Heart left ventricle (tissue), 16 donors: ENCODE results near the gene KPNA6. TPM values are rescaled to one million over a fixed set of nuclear protein-coding genes. Genes with fewer than 3 reads are reported as not detected.

ENCODE experiments used
- ATAC-seq, 4 donors: fragments of 200-7000 bp; cut with Tn5 transposase; one replicate each; pipeline ENCODE4 v1.9.1; 2020 to 2022; ENCODE audit warnings: moderate library complexity in 4 of 4, mild to moderate bottlenecking in 3 of 4, moderate number of reproducible peaks in 1 of 4
- DNase-seq, 5 donors: peaks; one replicate each; pipeline ENCODE4 v3.0.0-alpha.2; 2020
- H3K27ac ChIP-seq, 12 donors: fragments of 200-600 bp; sonication (generic) in 4 of 12; one replicate each; pipeline versions ENCODE4 v1.5.0 to v1.8.0; 2016 to 2022; ENCODE audit warnings: mild to moderate bottlenecking in 2 of 12
- H3K27me3 ChIP-seq, 9 donors: fragments of 200-600 bp; sonication (generic) in 2 of 9; one replicate each; pipeline versions ENCODE4 v1.5.1 to v1.8.0; 2016 to 2022; ENCODE audit warnings: mild to moderate bottlenecking in 3 of 9
- H3K36me3 ChIP-seq, 9 donors: fragments of 200-600 bp; sonication (generic) in 2 of 9; one replicate each; pipeline versions ENCODE4 v1.5.0 to v1.8.0; 2018 to 2022; ENCODE audit warnings: mild to moderate bottlenecking in 2 of 9
- H3K4me1 ChIP-seq, 12 donors: fragments of 200-600 bp; sonication (generic) in 4 of 12; one replicate each; pipeline versions ENCODE4 v1.5.0 to v1.8.0; 2016 to 2022; ENCODE audit warnings: mild to moderate bottlenecking in 3 of 12
- H3K4me3 ChIP-seq, 12 donors: fragments of 200-600 bp; sonication (generic) in 4 of 12; one replicate each; pipeline versions ENCODE4 v1.5.0 to v1.8.0; 2017 to 2022; ENCODE audit warnings: mild to moderate bottlenecking in 9 of 12, moderate library complexity in 4 of 12
- H3K9me3 ChIP-seq, 12 donors: fragments of 200-600 bp; sonication (generic) in 4 of 12; one replicate each; pipeline versions ENCODE4 v1.5.0 to v1.8.0; 2016 to 2022; ENCODE audit warnings: mild to moderate bottlenecking in 1 of 12
- CTCF ChIP-seq, 12 donors: fragments of 200-600 bp; sonication (generic) in 4 of 12; IDR thresholded peaks; one replicate each; pipeline versions ENCODE4 v1.5.0 to v1.8.0; 2018 to 2022; ENCODE audit warnings: antibody characterized with exemption in 12 of 12, mild to moderate bottlenecking in 5 of 12
- POLR2A ChIP-seq, 2 donors: fragments of 450-650 bp; IDR thresholded peaks; one replicate each; pipeline ENCODE4 v1.6.1; 2017; ENCODE audit warnings: antibody characterized with exemption in 2 of 2, mild to moderate bottlenecking in 2 of 2, moderate library complexity in 2 of 2
- WGBS, 4 donors: extraction: QIAGEN DNeasy Blood & Tissue Kit in 2 of 4; methylation state at CpG; one replicate each; pipeline versions ENCODE4 v1.1.5 to v1.1.7; 2013 to 2018; 5-methylcytosine and 5-hydroxymethylcytosine counted together
- intact Hi-C, 10 donors: fragments of 100-400 bp; cut with DNase I; formaldehyde crosslinking; loops; one replicate each; pipeline versions ENCODE4 v1.11.1 to v1.14.2; 2022
- microRNA-seq, 4 donors: library from miRNA; unstranded; fragments of <30 nt; microRNA quantifications; one replicate each; pipeline versions ENCODE4 to v1.2.0, GENCODE V29; 2017 to 2020
- polyA plus RNA-seq, 2 donors: library from polyadenylated mRNA; stranded (reverse); fragments of 200-250 nt; gene quantifications; one replicate each; pipeline ENCODE4 v1.2.3, GENCODE V29; 2013
- total RNA-seq, 9 donors: library from RNA; depleted of rRNA in 2 of 9; stranded (reverse); fragments of >200 nt in 2 of 9; fragmentation: NEBNext Ultra II Directional in 3 of 9; extraction: Animal tissue kit (Norgen Biotek cat#: 25700) in 3 of 9; gene quantifications; one replicate each; pipeline versions ENCODE4 v1.1.0 to v1.2.4, GENCODE V29; 2016 to 2023
- donor health status: ischemic (EF 13 %, LVEDD 7.1; RV severe dilation, severe dysfunction).
- donor health status: healthy with polysubstance abuse.
- donor health status: DM: no; HTN: yes; CAD: no.
- donor health status: DM: no; HTN: no; CAD: no.
- donor health status: ischemic (EF 25% LVEDD 6.9; RV normal size, moderate dysfunction).
- donor health status: ischemic (EF 25% LVEDD 5.7; RV mildly dilated, moderate dysfunction).
- donor health status: healthy.
- donor health status: DM: yes; HTN: yes; CAD: no.
- donor health status: ischemic (EF 35%, LVEDD 5.7; RV mildly dilated, moderate dysfunction).
- donor health status: nonischemic (EF 11% LVEDD 7.7; RV severe dilation, severe dysfunction).
- donor health status: DM: yes; HTN: yes; CAD: no.
- donor health status: PGD.
- donor health status: ischemic (EF 29% LVEDD 5.4; RV normal size, mild dysfunction).
- donor health status: nonischemic (EF 23%, LVEDD 6.1; RV moderate dilation, normal function).

The KPNA6 gene
- total and polyA plus RNA-seq, 11 donors: 10.2 to 99.2 (median 75.2) TPM

GRCh38 chr1:32223683-32224082 lies 115.8 kb downstream of the KPNA6 start:
- H3K4me3 ChIP-seq: peak overlapping the region in 7 of 12 donors; percentile 74 to 95 (median 85)
- H3K27me3 ChIP-seq: no peaks in the 10 kb centered on the region
- peaks cover 0 to 73% (median 55%) of the 10 kb centered on the region in 9 donors for H3K36me3 ChIP-seq
- H3K27ac ChIP-seq: peak overlapping the region in 9 of 12 donors; percentile 9 to 97 (median 85)
- TF ChIP-seq POLR2A (IDR thresholded peaks at IDR 0.05) (no peak), CTCF (IDR thresholded peaks at IDR 0.05) (peak in 4 of 12 donors; percentile 9 to 26 (median 18))
- peaks cover 13 to 29% (median 25%) of the 10 kb centered on the region in 12 donors for H3K4me1 ChIP-seq
- ATAC-seq (peak in 1 of 4 donors; percentile 57), DNase-seq (no peak)
- intact Hi-C loops: loop anchor here in 5 of 10 donors (5.0 to 10.0 kb wide), 4 partner anchors 69 to 171 kb away; partner anchors contain the start of genes BSDC1 (in 2 of the 5), HDAC1 (in 1 of the 5) and MARCKSL1 (in 1 of the 5)
- no peaks in the 10 kb centered on the region for H3K9me3 ChIP-seq
- WGBS, 4 donors: 31 to 59% (median 43%) methylated on average over 3 of the region's 3 CpGs

DNA sequence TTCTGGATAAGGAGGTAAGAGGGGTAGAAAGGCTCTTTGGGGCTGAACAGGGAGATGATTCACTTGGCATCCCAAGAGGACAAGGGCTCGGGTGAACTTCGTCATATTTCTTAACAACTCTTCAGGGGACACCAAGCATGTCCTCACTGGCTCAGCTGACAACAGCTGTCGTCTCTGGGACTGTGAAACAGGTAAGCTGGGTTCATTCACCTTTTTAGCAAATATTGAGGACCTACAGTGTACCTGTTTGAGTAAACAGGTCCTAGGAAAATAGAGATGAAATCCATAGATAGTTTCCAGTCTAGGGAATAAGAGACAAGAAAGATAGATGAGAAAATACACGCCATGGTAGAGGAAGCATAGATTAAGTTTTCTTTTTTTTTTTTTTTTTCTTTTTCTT lies 116.4 kb downstream of the KPNA6 start:
- no peak for TF ChIP-seq CTCF (IDR thresholded peaks at IDR 0.05)
- no peak for TF ChIP-seq POLR2A (IDR thresholded peaks at IDR 0.05)
- peaks cover 13 to 29% (median 25%) of the 10 kb centered on the region in 12 donors for H3K4me1 ChIP-seq
- H3K9me3 ChIP-seq: no peaks in the 10 kb centered on the region
- H3K27ac ChIP-seq: peak overlapping the region in 4 of 12 donors; percentile 9 to 97 (median 89)
- 89 to 91% (median 90%) methylated on average over 4 of the region's 4 CpGs for WGBS, 4 donors
- ATAC-seq: no peak
- intact Hi-C loops: loop anchor here in 5 of 10 donors (5.0 to 10.0 kb wide), 4 partner anchors 68 to 171 kb away; partner anchors contain the start of genes BSDC1 (in 2 of the 5), HDAC1 (in 1 of the 5) and MARCKSL1 (in 1 of the 5)
- no peaks in the 10 kb centered on the region for H3K27me3 ChIP-seq
- H3K4me3 ChIP-seq: peak overlapping the region in 1 of 12 donors; percentile 85
- H3K36me3 ChIP-seq: peaks cover 0 to 73% (median 61%) of the 10 kb centered on the region in 9 donors
- no peak for DNase-seq

Small RNA genes within 50 kb of the gene (microRNA-seq; reads per million reads assigned to microRNA genes)
- gene MIR5585: 0 to 0.77 (median 0) reads per million in 4 donors

Other genes starting within 250 kb of the KPNA6 start
- gene PTP4A2, start 169.7 kb upstream of the KPNA6 start, total RNA-seq: 100 to 1,000 TPM; 217 to 354 (median 242) TPM
- gene PTP4A2, start 169.7 kb upstream of the KPNA6 start, polyA plus RNA-seq: 100 to 1,000 TPM in 1 of 2 donors, 10 to 100 TPM in 1; 74.4 to 290 TPM
- gene KHDRBS1, start 94.2 kb upstream of the KPNA6 start, total RNA-seq: 10 to 100 TPM; 45.2 to 79.3 (median 68.5) TPM
- 10 to 100 TPM; 33.0 to 58.6 TPM for gene KHDRBS1, start 94.2 kb upstream of the KPNA6 start, polyA plus RNA-seq
- 10 to 100 TPM in 1 of 9 donors, 1 to 10 TPM in 8; 2.7 to 15.1 (median 6.3) TPM for gene TMEM39B, start 35.1 kb upstream of the KPNA6 start, total RNA-seq
- 1 to 10 TPM; 4.5 to 6.8 TPM for gene TMEM39B, start 35.1 kb upstream of the KPNA6 start, polyA plus RNA-seq
- gene TXLNA, start 71.6 kb downstream of the KPNA6 start, total RNA-seq: 10 to 100 TPM; 13.2 to 35.9 (median 18.6) TPM
- gene TXLNA, start 71.6 kb downstream of the KPNA6 start, polyA plus RNA-seq: 10 to 100 TPM in 1 of 2 donors, 1 to 10 TPM in 1; 8.7 to 21.5 TPM
- gene CCDC28B, start 92.5 kb downstream of the KPNA6 start, total RNA-seq: 10 to 100 TPM; 12.5 to 23.7 (median 16.5) TPM
- gene CCDC28B, start 92.5 kb downstream of the KPNA6 start, polyA plus RNA-seq: 10 to 100 TPM; 19.0 to 40.2 TPM
- gene IQCC, start 97.6 kb downstream of the KPNA6 start, total RNA-seq: 1 to 10 TPM in 2 of 9 donors, under 1 TPM in 7; 0.56 to 1.9 (median 0.74) TPM
- under 1 TPM; 0.83 to 0.95 TPM for gene IQCC, start 97.6 kb downstream of the KPNA6 start, polyA plus RNA-seq
- gene DCDC2B, start 101.0 kb downstream of the KPNA6 start, total RNA-seq: not detected
- not detected for gene DCDC2B, start 101.0 kb downstream of the KPNA6 start, polyA plus RNA-seq
- gene TMEM234, start 114.3 kb downstream of the KPNA6 start, total RNA-seq: 10 to 100 TPM in 6 of 9 donors, 1 to 10 TPM in 3; 8.8 to 19.8 (median 10.8) TPM
- 10 to 100 TPM in 1 of 2 donors, 1 to 10 TPM in 1; 7.7 to 19.4 TPM for gene TMEM234, start 114.3 kb downstream of the KPNA6 start, polyA plus RNA-seq
- gene EIF3I, start 114.4 kb downstream of the KPNA6 start, total RNA-seq: 100 to 1,000 TPM in 7 of 9 donors, 10 to 100 TPM in 2; 94.8 to 191 (median 119) TPM
- gene EIF3I, start 114.4 kb downstream of the KPNA6 start, polyA plus RNA-seq: 100 to 1,000 TPM; 140 to 388 TPM
- 10 to 100 TPM in 1 of 9 donors, 1 to 10 TPM in 8; 2.0 to 13.7 (median 3.8) TPM for gene FAM167B, start 139.2 kb downstream of the KPNA6 start, total RNA-seq
- 10 to 100 TPM in 1 of 2 donors, 1 to 10 TPM in 1; 7.7 to 14.1 TPM for gene FAM167B, start 139.2 kb downstream of the KPNA6 start, polyA plus RNA-seq
- 1 to 10 TPM in 2 of 9 donors, under 1 TPM in 4, not detected in 3; 0.37 to 7.6 (median 0.72) TPM for gene LCK, start 143.2 kb downstream of the KPNA6 start, total RNA-seq
- under 1 TPM; 0.34 to 0.40 TPM for gene LCK, start 143.2 kb downstream of the KPNA6 start, polyA plus RNA-seq
- 10 to 100 TPM; 22.0 to 46.6 (median 29.3) TPM for gene HDAC1, start 184.0 kb downstream of the KPNA6 start, total RNA-seq
- 10 to 100 TPM; 20.0 to 37.6 TPM for gene HDAC1, start 184.0 kb downstream of the KPNA6 start, polyA plus RNA-seq
- gene MARCKSL1, start 228.2 kb downstream of the KPNA6 start, total RNA-seq: 10 to 100 TPM in 7 of 9 donors, 1 to 10 TPM in 2; 6.8 to 44.0 (median 12.1) TPM
- 10 to 100 TPM in 1 of 2 donors, 1 to 10 TPM in 1; 8.1 to 29.8 TPM for gene MARCKSL1, start 228.2 kb downstream of the KPNA6 start, polyA plus RNA-seq